Activated CD4-positive, alpha-beta T cell treated with anti-CD3 and anti-CD28 coated beads, Interleukin-2, amount 10 ng/mL, durations not matched to agents 24 days and 14 days (primary cell): ENCODE results near the gene RTCB. TPM values are rescaled to one million over a fixed set of nuclear protein-coding genes. Genes with fewer than 3 reads are reported as not detected.
"Not testable (repeated sequence)": the region's sequence is repeated elsewhere in the genome, so short reads cannot be mapped to it uniquely, and the experiment has no call there.

Source experiments
- DNase-seq: peaks from one replicate; pipeline ENCODE4 v3.0.0; 2022
- H3K27ac Mint-ChIP-seq: one replicate; pipeline ENCODE4 v1.8.0; 2022; ENCODE audit warnings: mild to moderate bottlenecking, mixed read lengths
- H3K27me3 Mint-ChIP-seq: one replicate; pipeline ENCODE4 v1.8.0; 2022; ENCODE audit warnings: mixed read lengths
- H3K36me3 Mint-ChIP-seq: one replicate; pipeline ENCODE4 v1.8.0; 2022; ENCODE audit warnings: low read depth, mild to moderate bottlenecking, mixed read lengths
- H3K4me1 Mint-ChIP-seq: one replicate; pipeline ENCODE4 v1.8.0; 2021; ENCODE audit warnings: mixed read lengths
- H3K4me3 Mint-ChIP-seq: one replicate; pipeline ENCODE4 v1.8.0; 2022; ENCODE audit warnings: mild to moderate bottlenecking, moderate library complexity, mixed read lengths
- H3K9me3 Mint-ChIP-seq: one replicate; pipeline ENCODE4 v1.8.0; 2021; ENCODE audit warnings: mixed read lengths
- intact Hi-C: fragments of 100-400 bp; cut with micrococcal nuclease; formaldehyde crosslinking; loops from one replicate; pipeline ENCODE4 v1.15.1; 2023
- total RNA-seq: library from RNA; stranded (reverse); gene quantifications from 2 replicates; pipeline ENCODE4 v1.2.3, GENCODE V29; 2022

Gene RTCB
- total RNA-seq, 1 donor from 2014 or later: 104 TPM

GRCh38 chr22:32375678-32376450 is 36.2 kb downstream of the RTCB start:
- H3K27me3 Mint-ChIP-seq: no peaks in the 10 kb centered on the region
- H3K27ac Mint-ChIP-seq: no peak overlapping the region
- no peaks in the 10 kb centered on the region for H3K9me3 Mint-ChIP-seq
- intact Hi-C loops: no loop called here
- no peak for DNase-seq
- H3K4me1 Mint-ChIP-seq: no peaks in the 10 kb centered on the region
- H3K36me3 Mint-ChIP-seq: no peaks in the 10 kb centered on the region
- no peak overlapping the region for H3K4me3 Mint-ChIP-seq

- H3K27ac Mint-ChIP-seq: no peak overlapping the region
- DNase-seq: peak; percentile 41
- intact Hi-C loops: no loop called here
These were observed 47.8 kb downstream of the RTCB start for GRCh38 chr22:32364210-32364609.

GRCh38 chr22:32361257-32361656 is 50.8 kb downstream of the RTCB start:
- no peak for DNase-seq
- Mint-ChIP-seq H3K4me3 (no peak overlapping the region), H3K36me3 (no peaks in the 10 kb centered on the region), H3K27ac (no peak overlapping the region), H3K27me3 (no peaks in the 10 kb centered on the region), H3K4me1 (no peaks in the 10 kb centered on the region), H3K9me3 (no peaks in the 10 kb centered on the region)
- intact Hi-C loops: no loop called here

More at GRCh38 chr22:32364210-32364609, 47.8 kb downstream of the RTCB start:
- Mint-ChIP-seq H3K4me3 (no peak overlapping the region), H3K9me3 (no peaks in the 10 kb centered on the region), H3K27me3 (no peaks in the 10 kb centered on the region), H3K36me3 (no peaks in the 10 kb centered on the region), H3K4me1 (peaks cover 2% of the 10 kb centered on the region)

GRCh38 chr22:32360096-32360495 is 52.0 kb downstream of the RTCB start:
- not testable (repeated sequence) for H3K27ac Mint-ChIP-seq, H3K27me3 Mint-ChIP-seq, H3K36me3 Mint-ChIP-seq

GRCh38 chr22:32357567-32357966 is 54.5 kb downstream of the RTCB start, which contains the start of gene RFPL3:
RFPL3 (plus strand) TSS chr22:32357867; CDS start chr22:32358072, 205 bp downstream.
- H3K9me3 Mint-ChIP-seq, H3K36me3 Mint-ChIP-seq, intact Hi-C loops, H3K4me3 Mint-ChIP-seq, H3K4me1 Mint-ChIP-seq, H3K27ac Mint-ChIP-seq, DNase-seq, H3K27me3 Mint-ChIP-seq: not testable (repeated sequence)

More at GRCh38 chr22:32360096-32360495, 52.0 kb downstream of the RTCB start:
- H3K4me3 Mint-ChIP-seq, DNase-seq, H3K4me1 Mint-ChIP-seq, intact Hi-C loops, H3K9me3 Mint-ChIP-seq: not testable (repeated sequence)

- DNase-seq: peak; percentile 49
- Mint-ChIP-seq H3K36me3 (no peaks in the 10 kb centered on the region), H3K27me3 (no peaks in the 10 kb centered on the region), H3K27ac (no peak overlapping the region), H3K9me3 (no peaks in the 10 kb centered on the region), H3K4me3 (no peak overlapping the region), H3K4me1 (peaks cover 2% of the 10 kb centered on the region)
- intact Hi-C loops: no loop called here
These were observed 56.3 kb downstream of the RTCB start for GRCh38 chr22:32355760-32356159.

GRCh38 chr22:32354360-32355351 is 57.4 kb downstream of the RTCB start:
- Mint-ChIP-seq H3K36me3 (no peaks in the 10 kb centered on the region), H3K9me3 (no peaks in the 10 kb centered on the region), H3K4me1 (peaks cover 2% of the 10 kb centered on the region), H3K27ac (no peak overlapping the region), H3K4me3 (no peak overlapping the region), H3K27me3 (peaks cover 1% of the 10 kb centered on the region)
- intact Hi-C loops: no loop called here
- peak; percentile 49 for DNase-seq

- Mint-ChIP-seq H3K27ac (no peak overlapping the region), H3K27me3 (peaks cover 3% of the 10 kb centered on the region), H3K36me3 (no peaks in the 10 kb centered on the region), H3K4me3 (no peak overlapping the region), H3K9me3 (no peaks in the 10 kb centered on the region), H3K4me1 (peaks cover 2% of the 10 kb centered on the region)
- peak; percentile 36 for DNase-seq
- intact Hi-C loops: no loop called here
These were observed 58.2 kb downstream of the RTCB start for GRCh38 chr22:32353840-32354239.

GRCh38 chr22:32353292-32353691 is 58.8 kb downstream of the RTCB start:
- peaks cover 3% of the 10 kb centered on the region for H3K27me3 Mint-ChIP-seq

GRCh38 chr22:32352681-32353080 is 59.4 kb downstream of the RTCB start:
- H3K36me3 Mint-ChIP-seq: no peaks in the 10 kb centered on the region
- peak; percentile 49 for DNase-seq
- no peak overlapping the region for H3K27ac Mint-ChIP-seq
- no peak overlapping the region for H3K4me3 Mint-ChIP-seq
- intact Hi-C loops: no loop called here
- H3K4me1 Mint-ChIP-seq: peaks cover 2% of the 10 kb centered on the region
- no peaks in the 10 kb centered on the region for H3K9me3 Mint-ChIP-seq
- peaks cover 3% of the 10 kb centered on the region for H3K27me3 Mint-ChIP-seq

More at GRCh38 chr22:32353292-32353691, 58.8 kb downstream of the RTCB start:
- Mint-ChIP-seq H3K4me3 (no peak overlapping the region), H3K36me3 (no peaks in the 10 kb centered on the region), H3K9me3 (no peaks in the 10 kb centered on the region), H3K4me1 (peaks cover 2% of the 10 kb centered on the region), H3K27ac (no peak overlapping the region)
- intact Hi-C loops: no loop called here
- peak; percentile 28 for DNase-seq

- intact Hi-C loops, DNase-seq, H3K4me1 Mint-ChIP-seq, H3K36me3 Mint-ChIP-seq, H3K4me3 Mint-ChIP-seq, H3K27ac Mint-ChIP-seq, H3K27me3 Mint-ChIP-seq, H3K9me3 Mint-ChIP-seq: not testable (repeated sequence)
These were observed 60.2 kb downstream of the RTCB start for GRCh38 chr22:32351875-32352274.

- H3K27ac Mint-ChIP-seq: no peak overlapping the region
- H3K4me3 Mint-ChIP-seq: no peak overlapping the region
- intact Hi-C loops: no loop called here
- no peaks in the 10 kb centered on the region for H3K36me3 Mint-ChIP-seq
- H3K9me3 Mint-ChIP-seq: no peaks in the 10 kb centered on the region
- no peak for DNase-seq
- peaks cover 28% of the 10 kb centered on the region for H3K27me3 Mint-ChIP-seq
- peaks cover 3% of the 10 kb centered on the region for H3K4me1 Mint-ChIP-seq
These were observed 63.9 kb downstream of the RTCB start for GRCh38 chr22:32348031-32348611.

GRCh38 chr22:32343941-32344340 is 68.1 kb downstream of the RTCB start:
- intact Hi-C loops: no loop called here
- Mint-ChIP-seq H3K4me3 (no peak overlapping the region), H3K36me3 (no peaks in the 10 kb centered on the region), H3K4me1 (peaks cover 7% of the 10 kb centered on the region), H3K27ac (no peak overlapping the region), H3K9me3 (no peaks in the 10 kb centered on the region), H3K27me3 (peaks cover 42% of the 10 kb centered on the region)
- DNase-seq: no peak
